Activated CD8-positive, alpha-beta memory T cell treated with anti-CD3 and anti-CD28 coated beads, Interleukin-2, amount 10 ng/mL, durations not matched to agents 7 days and 5 days (primary cell): ENCODE results near the gene LAGE3. TPM values are rescaled to one million over a fixed set of nuclear protein-coding genes. Genes with fewer than 3 reads are reported as not detected.

Experiments
- ATAC-seq: fragments of 150-1000 bp; cut with Tn5 transposase; one replicate; pipeline ENCODE4 v1.10.0; 2021; ENCODE audit warnings: moderate library complexity
- CTCF ChIA-PET: fragments of 350-600 bp; sonication (Branson Sonifier 250); formaldehyde crosslinking; loops from one replicate; lab custom pipeline; 2021; ENCODE audit warnings: antibody characterized with exemption; lab: Charles Lee
- DNase-seq: peaks from one replicate; pipeline ENCODE4 v3.0.0-alpha.2; 2020
- H3K27ac Mint-ChIP-seq: one replicate; pipeline ENCODE4 v1.8.0; 2021; ENCODE audit warnings: mild to moderate bottlenecking, mixed read lengths
- H3K27me3 Mint-ChIP-seq: one replicate; pipeline ENCODE4 v1.8.0; 2021; ENCODE audit warnings: mixed read lengths
- H3K36me3 Mint-ChIP-seq: one replicate; pipeline ENCODE4 v1.8.0; 2021; ENCODE audit warnings: mild to moderate bottlenecking, mixed read lengths
- H3K4me1 Mint-ChIP-seq: one replicate; pipeline ENCODE4 v1.8.0; 2021; ENCODE audit warnings: mixed read lengths
- H3K4me3 Mint-ChIP-seq: one replicate; pipeline ENCODE4 v1.8.0; 2021; ENCODE audit warnings: mild to moderate bottlenecking, moderate library complexity, mixed read lengths
- H3K9me3 Mint-ChIP-seq: one replicate; pipeline ENCODE4 v1.8.0; 2022; ENCODE audit warnings: low read depth, mixed read lengths
- microRNA-seq: library from miRNA; unstranded; fragments of <30 nt; microRNA quantifications from one replicate; pipeline ENCODE4 v1.2.0, GENCODE V29; 2022
- total RNA-seq, 2 experiments: library from RNA; stranded (reverse); gene quantifications; one replicate each; pipeline ENCODE4 v1.2.3, GENCODE V29; 2021

LAGE3 gene
- total RNA-seq, 2 experiments from 2014 or later = 38.8 to 39.0 TPM

DNA sequence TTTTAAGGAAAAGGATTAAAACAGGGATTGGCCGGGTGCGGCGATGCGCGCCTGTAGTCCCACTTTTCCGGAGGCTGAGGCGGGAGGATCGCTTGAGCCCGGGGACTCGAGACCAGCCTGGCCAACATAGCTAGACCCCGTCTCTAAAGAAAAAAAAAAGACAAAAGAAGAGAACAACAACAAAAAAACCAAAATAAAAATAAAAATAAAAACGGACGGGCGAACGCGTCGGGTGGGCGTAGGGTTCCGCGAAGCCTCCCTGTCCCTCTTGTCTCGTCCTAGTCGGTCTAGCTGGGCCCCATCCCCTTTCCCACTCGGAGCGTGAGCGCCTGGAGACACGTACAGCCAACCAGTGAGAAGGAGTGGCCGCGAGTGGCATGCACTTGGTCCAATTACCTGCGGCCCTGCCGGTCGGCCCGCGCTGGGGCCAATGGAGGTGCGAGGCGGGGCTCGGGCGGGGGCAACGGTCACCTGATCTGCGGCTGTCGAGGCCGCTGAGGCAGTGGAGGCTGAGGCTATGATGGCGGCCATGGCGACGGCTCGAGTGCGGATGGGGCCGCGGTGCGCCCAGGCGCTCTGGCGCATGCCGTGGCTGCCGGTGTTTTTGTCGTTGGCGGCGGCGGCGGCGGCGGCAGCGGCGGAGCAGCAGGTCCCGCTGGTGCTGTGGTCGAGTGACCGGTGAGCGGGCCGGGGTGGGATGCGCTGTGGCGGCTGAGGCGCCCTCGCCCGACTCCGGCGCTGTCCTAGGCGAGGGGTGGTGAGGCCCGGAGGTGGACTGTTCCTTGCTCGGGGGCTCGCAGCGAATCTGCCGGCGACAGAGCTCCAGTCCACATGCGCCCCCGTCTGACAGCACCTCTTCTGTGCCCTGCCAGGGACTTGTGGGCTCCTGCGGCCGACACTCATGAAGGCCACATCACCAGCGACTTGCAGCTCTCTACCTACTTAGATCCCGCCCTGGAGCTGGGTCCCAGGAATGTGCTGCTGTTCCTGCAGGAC lies 50.6 kb downstream of the LAGE3 start, which contains the start of gene ATP6AP1:
Gene ATP6AP1, plus strand, starts transcription at position 502 of the 996 bp plus-strand sequence. Its CDS starts 16 bp downstream, at position 518.
- Mint-ChIP-seq H3K27me3 (no peaks in the 10 kb centered on the region), H3K4me3 (peak within 1 kb of the TSS; percentile 74), H3K36me3 (no peaks in the 10 kb centered on the region), H3K9me3 (no peaks in the 10 kb centered on the region), H3K4me1 (peaks cover 29% of the 10 kb centered on the region), H3K27ac (peak within 1 kb of the TSS; percentile 74)
- DNase-seq (peak; percentile 94), ATAC-seq (peak; percentile 100)
- CTCF ChIA-PET = interaction anchor here (0.9 to 1.2 kb wide), 6 partner anchors 14 to 108 kb away, joined by 3 to 7 read pairs (median 3); partner anchors contain the start of gene UBL4A

Small RNA genes lying within 50 kb of the gene (microRNA-seq; reads per million reads assigned to microRNA genes)
- 1.3 reads per million for gene MIR6858

Other genes starting within 250 kb of the LAGE3 start
- not detected for gene OPN1MW3, start 221.7 kb downstream of the LAGE3 start, total RNA-seq
- gene TEX28, start 184.2 kb downstream of the LAGE3 start, total RNA-seq = not detected
- gene TKTL1, start 183.5 kb downstream of the LAGE3 start, total RNA-seq = 1 to 10 TPM in 1 of 2 experiments, under 1 TPM in 1; 0.75 to 1.1 TPM
- 1,000 to 10,000 TPM; 1,602 to 2,011 TPM for gene FLNA, start 104.6 kb downstream of the LAGE3 start, total RNA-seq
- 10 to 100 TPM; 64.6 to 70.2 TPM for gene EMD, start 100.0 kb downstream of the LAGE3 start, total RNA-seq
- gene RPL10, start 80.9 kb downstream of the LAGE3 start, total RNA-seq = 1,000 to 10,000 TPM; 2,013 to 2,356 TPM
- 10 to 100 TPM; 18.4 to 19.6 TPM for gene DNASE1L1, start 70.0 kb downstream of the LAGE3 start, total RNA-seq
- 10 to 100 TPM; 77.1 to 90.2 TPM for gene TAFAZZIN, start 67.7 kb downstream of the LAGE3 start, total RNA-seq
- gene ATP6AP1, start 50.6 kb downstream of the LAGE3 start, total RNA-seq = 10 to 100 TPM; 42.0 to 48.4 TPM
- 100 to 1,000 TPM in 1 of 2 experiments, 10 to 100 TPM in 1; 99.0 to 117 TPM for gene GDI1, start 42.1 kb downstream of the LAGE3 start, total RNA-seq
- 10 to 100 TPM; 66.2 to 70.5 TPM for gene FAM50A, start 35.1 kb downstream of the LAGE3 start, total RNA-seq
- 10 to 100 TPM; 42.3 to 48.5 TPM for gene PLXNA3, start 21.0 kb downstream of the LAGE3 start, total RNA-seq
- 10 to 100 TPM; 48.1 to 53.2 TPM for gene UBL4A, start 7.3 kb upstream of the LAGE3 start, total RNA-seq
- 10 to 100 TPM; 24.3 to 24.9 TPM for gene SLC10A3, start 11.3 kb upstream of the LAGE3 start, total RNA-seq
- 10 to 100 TPM; 21.5 to 31.7 TPM for gene FAM3A, start 37.0 kb upstream of the LAGE3 start, total RNA-seq
- gene G6PD, start 67.6 kb upstream of the LAGE3 start, total RNA-seq = 100 to 1,000 TPM; 116 to 117 TPM
- gene IKBKG, start 68.3 kb upstream of the LAGE3 start, total RNA-seq = 10 to 100 TPM; 53.0 to 58.1 TPM
- gene CTAG1A, start 105.9 kb upstream of the LAGE3 start, total RNA-seq = not detected
- gene CTAG1B, start 140.0 kb upstream of the LAGE3 start, total RNA-seq = not detected
- 10 to 100 TPM; 30.3 to 31.6 TPM for gene CTAG2, start 174.3 kb upstream of the LAGE3 start, total RNA-seq